Measurements from ENCODE around the gene PTPRF.

The PTPRF gene

DNA sequence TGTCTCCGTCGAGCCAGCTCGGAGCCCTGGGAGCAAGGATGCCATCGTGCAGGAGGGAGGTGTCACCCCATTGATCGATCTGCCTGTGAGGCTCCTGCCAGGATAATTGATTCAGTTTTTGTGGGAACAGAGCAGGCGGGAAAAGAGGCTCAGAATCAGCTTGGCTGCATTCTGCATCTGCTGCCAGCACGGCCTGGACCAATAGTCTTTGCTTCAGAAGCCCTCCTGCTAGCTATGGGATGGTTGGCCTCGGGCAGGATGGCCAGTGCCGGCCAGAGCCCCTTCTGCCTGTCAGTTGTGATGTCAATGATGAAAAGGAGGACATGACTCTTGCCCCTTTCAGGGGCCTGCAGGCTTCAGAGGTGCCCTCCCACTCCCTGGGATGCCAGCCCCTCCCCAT, 39.6 kb downstream of the PTPRF start:
- H3K4me3 ChIP-seq (ENCODE audit: low read length), result no peak overlapping the region
- DNase-seq (ENCODE audit: low read depth), result no peak
- TF ChIP-seq, protein P1, sequence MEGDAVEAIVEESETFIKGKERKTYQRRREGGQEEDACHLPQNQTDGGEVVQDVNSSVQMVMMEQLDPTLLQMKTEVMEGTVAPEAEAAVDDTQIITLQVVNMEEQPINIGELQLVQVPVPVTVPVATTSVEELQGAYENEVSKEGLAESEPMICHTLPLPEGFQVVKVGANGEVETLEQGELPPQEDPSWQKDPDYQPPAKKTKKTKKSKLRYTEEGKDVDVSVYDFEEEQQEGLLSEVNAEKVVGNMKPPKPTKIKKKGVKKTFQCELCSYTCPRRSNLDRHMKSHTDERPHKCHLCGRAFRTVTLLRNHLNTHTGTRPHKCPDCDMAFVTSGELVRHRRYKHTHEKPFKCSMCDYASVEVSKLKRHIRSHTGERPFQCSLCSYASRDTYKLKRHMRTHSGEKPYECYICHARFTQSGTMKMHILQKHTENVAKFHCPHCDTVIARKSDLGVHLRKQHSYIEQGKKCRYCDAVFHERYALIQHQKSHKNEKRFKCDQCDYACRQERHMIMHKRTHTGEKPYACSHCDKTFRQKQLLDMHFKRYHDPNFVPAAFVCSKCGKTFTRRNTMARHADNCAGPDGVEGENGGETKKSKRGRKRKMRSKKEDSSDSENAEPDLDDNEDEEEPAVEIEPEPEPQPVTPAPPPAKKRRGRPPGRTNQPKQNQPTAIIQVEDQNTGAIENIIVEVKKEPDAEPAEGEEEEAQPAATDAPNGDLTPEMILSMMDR (conservative IDR thresholded peaks at IDR 0.05; ENCODE audit: low read depth, low read length), result no peak

DNA sequence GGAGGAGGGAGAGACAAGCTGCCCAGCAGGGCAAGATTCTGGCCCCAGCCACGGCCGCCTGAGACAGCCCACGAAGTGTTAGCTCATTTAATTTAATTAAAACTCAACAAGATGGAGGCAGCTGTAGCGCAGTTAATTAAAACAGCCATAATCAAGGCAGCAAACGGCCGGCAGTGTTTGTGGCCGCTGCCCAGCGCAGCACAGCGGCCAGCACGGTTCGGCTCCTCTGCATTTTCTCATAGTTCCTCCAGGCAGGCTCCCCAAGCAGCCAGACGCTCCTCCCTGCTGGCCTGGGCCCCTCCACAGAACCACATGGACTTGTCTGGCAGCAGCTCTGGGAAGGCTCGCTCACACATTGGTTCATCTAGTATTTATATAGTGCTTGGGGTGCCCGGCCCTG, 40.0 kb downstream of the PTPRF start:
- TF ChIP-seq, protein P1 (conservative IDR thresholded peaks at IDR 0.05; ENCODE audit: low read depth, low read length), result no peak
- H3K4me3 ChIP-seq (ENCODE audit: low read length), result no peak overlapping the region
- no peak for DNase-seq (ENCODE audit: low read depth)

DNA sequence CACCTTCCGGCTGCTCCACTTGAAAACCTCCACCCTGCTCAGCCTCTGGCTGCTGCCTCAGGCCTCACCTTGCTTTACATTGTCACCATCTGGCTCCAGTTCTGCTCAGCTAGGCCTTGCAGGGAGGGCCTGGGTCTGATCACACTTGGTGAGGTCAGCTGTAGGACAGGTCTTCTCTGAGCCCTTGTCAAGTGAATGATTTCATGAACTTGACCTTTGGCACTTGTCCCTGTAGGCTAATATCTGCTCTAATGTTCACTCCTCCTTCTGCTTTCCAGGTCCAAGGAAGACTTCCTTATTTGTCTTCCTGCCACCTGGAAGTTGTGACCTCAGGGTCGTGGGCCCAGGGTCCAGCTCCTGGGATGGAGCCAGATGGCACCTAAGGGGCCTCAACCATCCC, 41.4 kb downstream of the PTPRF start:
- TF ChIP-seq, protein P1 (conservative IDR thresholded peaks at IDR 0.05; ENCODE audit: low read depth, low read length), result no peak
- no peak overlapping the region for H3K4me3 ChIP-seq (ENCODE audit: low read length)
- DNase-seq (ENCODE audit: low read depth), result no peak

DNA sequence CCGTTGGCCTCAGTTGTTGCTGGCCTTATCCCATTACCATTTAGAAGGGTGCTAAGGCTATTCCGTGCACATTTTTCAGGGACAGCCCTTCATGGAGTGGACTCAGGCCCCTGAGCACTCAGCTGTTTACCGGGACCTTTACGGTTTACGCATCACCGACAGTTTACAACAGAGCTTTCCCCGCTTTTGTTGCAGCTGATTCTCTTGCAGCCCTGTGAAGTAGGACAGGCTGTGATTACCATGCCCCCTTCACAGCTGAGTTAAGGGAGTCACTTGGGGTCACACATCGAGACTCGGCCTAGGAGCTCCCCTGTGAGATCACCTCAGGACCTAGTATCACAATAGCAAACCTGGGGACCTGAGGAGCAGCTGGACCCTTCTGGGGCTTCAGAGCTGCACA, 41.9 kb downstream of the PTPRF start:
- DNase-seq (ENCODE audit: low read depth), result no peak
- no peak overlapping the region for H3K4me3 ChIP-seq (ENCODE audit: low read length)
- TF ChIP-seq, protein P1 (conservative IDR thresholded peaks at IDR 0.05; ENCODE audit: low read depth, low read length), result no peak

DNA sequence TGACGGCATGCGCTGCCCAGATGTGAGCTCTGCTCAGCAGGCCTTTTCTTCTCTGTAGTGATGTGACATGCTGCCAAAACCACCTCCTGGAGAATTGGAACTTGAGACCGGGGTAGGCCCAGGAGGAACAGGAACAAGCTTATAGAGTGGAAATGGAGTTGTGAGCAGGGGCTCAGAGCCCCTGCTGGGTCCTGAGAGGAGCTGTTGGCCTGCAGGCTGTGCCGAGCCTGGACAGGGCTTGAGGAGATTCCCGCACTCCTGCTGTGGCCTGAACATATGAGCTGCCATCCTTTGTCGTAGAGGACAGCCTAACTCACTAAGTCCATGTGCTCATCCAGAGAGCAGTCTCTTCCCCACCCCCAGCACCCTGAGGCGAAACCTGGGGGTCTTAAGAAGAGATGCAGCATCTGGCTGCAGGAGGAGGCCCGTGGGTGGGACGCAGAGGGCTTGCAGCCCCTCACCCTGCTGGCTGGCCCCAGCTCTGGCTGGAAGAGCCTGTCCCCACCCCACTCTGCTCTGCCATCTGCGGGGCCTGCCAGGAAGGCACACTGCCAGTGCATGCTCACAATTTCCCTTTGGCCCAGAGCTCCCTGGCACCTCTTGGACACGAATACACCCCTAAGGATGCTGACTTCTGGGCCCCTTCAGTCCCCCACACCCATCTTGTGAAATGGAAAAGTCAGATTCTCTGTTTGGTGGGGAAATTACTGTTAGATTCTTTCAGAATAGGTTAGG, 42.5 kb downstream of the PTPRF start:
- TF ChIP-seq, protein P1 (conservative IDR thresholded peaks at IDR 0.05; ENCODE audit: low read depth, low read length), result no peak
- no peak for DNase-seq (ENCODE audit: low read depth)

DNA sequence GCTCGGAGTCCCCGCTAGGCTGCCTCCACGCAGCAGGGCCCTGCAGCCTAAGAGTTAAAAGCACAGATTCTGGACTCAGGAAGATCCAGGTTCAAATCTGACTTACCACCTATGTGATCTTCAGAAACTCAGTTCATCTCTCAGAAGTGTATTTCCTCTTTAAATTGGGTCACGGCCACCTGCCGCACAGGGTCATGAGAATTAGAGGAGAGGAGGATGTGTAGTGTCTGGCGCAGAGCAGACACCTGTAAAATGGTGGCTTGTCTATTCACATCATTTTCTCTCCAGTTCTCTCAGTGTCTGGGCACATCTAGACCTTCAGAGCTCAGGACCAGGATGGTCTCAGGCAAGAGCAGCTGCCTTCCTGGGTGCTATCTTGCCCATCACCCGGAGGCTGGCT, 45.8 kb downstream of the PTPRF start:
- no peak overlapping the region for H3K4me3 ChIP-seq (ENCODE audit: low read length)
- TF ChIP-seq, protein P1 (conservative IDR thresholded peaks at IDR 0.05; ENCODE audit: low read depth, low read length), result no peak
- no peak for DNase-seq (ENCODE audit: low read depth)

More for the DNA sequence above, 42.5 kb downstream of the PTPRF start:
- no peak overlapping the region for H3K4me3 ChIP-seq (ENCODE audit: low read length)
